HG03159 (cell line): ENCODE results near the gene ZSCAN18.

Experiments used
- ATAC-seq: cut with Tn5 transposase; IDR thresholded peaks from one replicate; pipeline ENCODE4 v1.9.1; 2021; ENCODE audit warnings: mild to moderate bottlenecking, moderate library complexity; ENCODE audit not compliant: unreplicated experiment

Gene ZSCAN18

GRCh38 chr19:58045411-58046050 is 52.5 kb downstream of the ZSCAN18 start:
- no peak for ATAC-seq

GRCh38 chr19:58044886-58045285 is 53.1 kb downstream of the ZSCAN18 start:
- no peak for ATAC-seq

GRCh38 chr19:58044391-58044790 is 53.6 kb downstream of the ZSCAN18 start:
- ATAC-seq = no peak

- no peak for ATAC-seq
Measured at GRCh38 chr19:58042495-58043340, 55.3 kb downstream of the ZSCAN18 start.

GRCh38 chr19:58040751-58041525 is 57.1 kb downstream of the ZSCAN18 start:
- ATAC-seq = no peak

- no peak for ATAC-seq
Measured at GRCh38 chr19:58038688-58039204, 59.3 kb downstream of the ZSCAN18 start.

- ATAC-seq = no peak
Measured at GRCh38 chr19:58037927-58038687, 59.9 kb downstream of the ZSCAN18 start.

- no peak for ATAC-seq
Measured at GRCh38 chr19:58035863-58036262, 62.2 kb downstream of the ZSCAN18 start.

- ATAC-seq = no peak
Measured at GRCh38 chr19:58034477-58034793, 63.6 kb downstream of the ZSCAN18 start.
